HEK293 (cell line): ENCODE data around the gene IL1A.

Experiments
- CTCF ChIA-PET: fragments of 350-600 bp; formaldehyde crosslinking; extraction: SDS; loops from one replicate; lab custom pipeline; 2021; ENCODE audit warnings: antibody characterized with exemption; lab: Yijun Ruan, JAX
- POLR2A ChIA-PET: fragments of 300-600 bp; formaldehyde crosslinking; extraction: SDS; loops from one replicate; lab custom pipeline; 2020; ENCODE audit warnings: antibody characterized with exemption, inconsistent platforms; lab: Yijun Ruan, JAX
- H3K27ac ChIP-seq: fragments of 200-500 bp; sonication (Bioruptor generic); 2 replicates; pipeline ENCODE4 v1.5.1; 2014; ENCODE audit warnings: low read depth, low read length, control low read depth, inconsistent platforms; ENCODE audit errors: extremely low read depth
- H3K36me3 ChIP-seq, 2 experiments: fragments of 200-500 bp in 1 of 2; sonication (Bioruptor generic) in 1 of 2; 1 replicate in 1 of 2; 2 replicates in 1 of 2; pipeline ENCODE4 v1.5.1; 2014 to 2017; ENCODE audit warnings: inconsistent platforms in 2 of 2, low read length in 2 of 2; ENCODE audit not compliant: control insufficient read depth in 2 of 2, insufficient read depth in 1 of 2
- H3K4me1 ChIP-seq: fragments of 200-500 bp; sonication (Bioruptor generic); 2 replicates; pipeline ENCODE4 v1.5.1; 2014; ENCODE audit warnings: mild to moderate bottlenecking, low read length, inconsistent platforms; ENCODE audit not compliant: control insufficient read depth, insufficient read depth
- H3K4me3 ChIP-seq: 2 replicates; pipeline ENCODE4 v1.5.1; 2011; ENCODE audit warnings: low read depth, mild to moderate bottlenecking, control low read depth, low read length, moderate library complexity
- H3K9me3 ChIP-seq: fragments of 200-500 bp; sonication (Bioruptor generic); 2 replicates; pipeline ENCODE4 v1.5.1; 2014; ENCODE audit warnings: low read depth, low read length, inconsistent platforms; ENCODE audit not compliant: control insufficient read depth, insufficient read depth
- EGR2 ChIP-seq: fragments of 450-650 bp; formaldehyde crosslinking; IDR thresholded peaks from 2 replicates; pipeline ENCODE4 v1.5.1; 2016; ENCODE audit warnings: low read depth, missing biosample characterization, missing genetic modification characterization
- KLF10 ChIP-seq: fragments of 450-650 bp; IDR thresholded peaks from 2 replicates; pipeline ENCODE4 v1.5.1; 2018; ENCODE audit warnings: missing biosample characterization, mild to moderate bottlenecking, missing genetic modification characterization
- PRDM1 ChIP-seq: fragments of 450-650 bp; formaldehyde crosslinking; IDR thresholded peaks from 2 replicates; pipeline ENCODE4; 2016; ENCODE audit warnings: missing biosample characterization, missing genetic modification characterization
- REPIN1 ChIP-seq: fragments of 450-650 bp; formaldehyde crosslinking; IDR thresholded peaks from 2 replicates; pipeline ENCODE4 v1.5.1; 2017; ENCODE audit warnings: missing biosample characterization, missing genetic modification characterization, low read depth
- SP2 ChIP-seq: fragments of 450-650 bp; formaldehyde crosslinking; IDR thresholded peaks from 2 replicates; pipeline ENCODE4 v1.5.1; 2016; ENCODE audit warnings: missing biosample characterization, missing genetic modification characterization
- ZBTB8A ChIP-seq: fragments of 450-650 bp; formaldehyde crosslinking; IDR thresholded peaks from 2 replicates; pipeline ENCODE4 v1.5.1; 2016; ENCODE audit warnings: missing biosample characterization, missing genetic modification characterization
- ZFP69B ChIP-seq: fragments of 450-650 bp; formaldehyde crosslinking; IDR thresholded peaks from 2 replicates; pipeline ENCODE4 v1.5.1; 2016; ENCODE audit warnings: missing biosample characterization, missing genetic modification characterization
- ZNF10 ChIP-seq: fragments of 450-650 bp; formaldehyde crosslinking; IDR thresholded peaks from 2 replicates; pipeline ENCODE4 v1.5.1; 2017; ENCODE audit warnings: missing biosample characterization, missing genetic modification characterization
- ZNF341 ChIP-seq: fragments of 450-650 bp; formaldehyde crosslinking; IDR thresholded peaks from 2 replicates; pipeline ENCODE4; 2016; ENCODE audit warnings: low read depth, missing biosample characterization, missing genetic modification characterization
- ZNF560 ChIP-seq: fragments of 450-650 bp; formaldehyde crosslinking; IDR thresholded peaks from 2 replicates; pipeline ENCODE4 v1.5.1; 2017; ENCODE audit warnings: missing biosample characterization, missing genetic modification characterization, borderline replicate concordance
- ZNF585B ChIP-seq: fragments of 450-650 bp; formaldehyde crosslinking; IDR thresholded peaks from 2 replicates; pipeline ENCODE4 v1.5.1; 2016; ENCODE audit warnings: missing biosample characterization, missing genetic modification characterization
- ZNF626 ChIP-seq: fragments of 450-650 bp; sonication (Bioruptor Pico); formaldehyde crosslinking; IDR thresholded peaks from 2 replicates; pipeline ENCODE4 v1.5.1; 2018; ENCODE audit warnings: missing biosample characterization, missing genetic modification characterization, inconsistent platforms
- ZNF660 ChIP-seq: fragments of 450-650 bp; IDR thresholded peaks from 2 replicates; pipeline ENCODE4 v1.5.1; 2018; ENCODE audit warnings: missing biosample characterization, mild to moderate bottlenecking, missing genetic modification characterization
- TF ChIP-seq, protein P1 (sequence below): fragments of 450-650 bp; formaldehyde crosslinking; IDR thresholded peaks from 2 replicates; pipeline ENCODE4 v1.5.1; 2017; ENCODE audit warnings: missing biosample characterization, missing genetic modification characterization
- TF ChIP-seq, protein P2 (sequence below): fragments of 450-650 bp; formaldehyde crosslinking; IDR thresholded peaks from 2 replicates; pipeline ENCODE4 v1.5.1; 2016; ENCODE audit warnings: missing biosample characterization, missing genetic modification characterization
- TF ChIP-seq, protein P3 (sequence below): fragments of 450-650 bp; formaldehyde crosslinking; IDR thresholded peaks from 2 replicates; pipeline ENCODE4 v1.5.0; 2017; ENCODE audit warnings: missing biosample characterization, missing genetic modification characterization, borderline replicate concordance
- TF ChIP-seq, protein P4 (sequence below): fragments of 450-650 bp; formaldehyde crosslinking; IDR thresholded peaks from 2 replicates; pipeline ENCODE4 v1.5.1; 2017; ENCODE audit warnings: missing biosample characterization, missing genetic modification characterization
- TF ChIP-seq, protein P5 (sequence below): fragments of 450-650 bp; IDR thresholded peaks from 2 replicates; pipeline ENCODE4 v1.5.1; 2018; ENCODE audit warnings: missing biosample characterization, missing genetic modification characterization

Gene IL1A

DNA sequence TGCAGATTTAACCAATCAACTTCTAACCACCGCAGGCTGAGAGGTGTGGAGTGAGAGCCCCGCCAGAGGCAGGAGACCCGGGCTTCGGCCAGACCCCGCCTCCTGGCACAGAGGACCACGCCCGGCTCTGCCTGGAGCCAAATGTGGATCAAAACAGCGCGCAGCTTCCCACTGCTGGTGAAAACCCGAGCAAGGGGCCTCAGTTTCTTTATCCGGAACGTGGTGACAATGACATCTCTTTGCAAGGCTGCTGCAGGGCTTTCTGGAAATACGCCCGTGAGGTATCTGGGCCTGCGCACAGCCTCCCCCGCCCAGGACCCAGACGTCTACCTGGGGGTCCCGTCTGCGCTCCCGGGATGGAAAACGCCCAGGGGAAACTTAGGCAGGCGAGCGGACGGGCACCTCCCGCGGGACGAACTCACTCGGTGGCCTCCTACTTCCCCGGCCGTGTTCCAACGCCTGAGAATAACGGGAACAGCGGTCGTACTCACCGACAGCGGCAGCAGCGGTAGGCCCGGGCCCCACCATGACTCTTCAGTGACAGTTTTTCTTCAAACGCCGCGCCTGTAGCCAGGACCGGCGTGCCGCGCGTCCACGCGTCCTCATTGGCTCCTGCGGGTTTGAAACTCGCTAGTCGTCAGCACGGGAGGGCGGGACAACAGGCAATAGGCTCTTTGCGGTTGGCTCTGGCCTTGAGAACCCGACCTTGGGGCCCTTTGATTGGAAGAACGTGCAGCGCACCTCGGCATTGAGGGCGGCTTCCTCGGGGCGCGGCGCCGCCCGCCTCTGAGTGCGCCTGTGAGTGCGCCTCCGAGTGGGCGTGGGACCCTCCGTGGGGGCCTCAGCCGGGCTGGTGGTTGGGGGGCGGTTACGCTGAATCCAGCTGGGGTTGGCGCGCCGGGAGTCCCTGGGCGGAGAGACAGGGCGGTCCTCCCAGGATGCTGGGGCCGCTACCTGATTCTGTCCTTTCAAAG lies 19.9 kb downstream of the IL1A start, which contains the start of gene CKAP2L (continued):
- TF ChIP-seq, protein P1, sequence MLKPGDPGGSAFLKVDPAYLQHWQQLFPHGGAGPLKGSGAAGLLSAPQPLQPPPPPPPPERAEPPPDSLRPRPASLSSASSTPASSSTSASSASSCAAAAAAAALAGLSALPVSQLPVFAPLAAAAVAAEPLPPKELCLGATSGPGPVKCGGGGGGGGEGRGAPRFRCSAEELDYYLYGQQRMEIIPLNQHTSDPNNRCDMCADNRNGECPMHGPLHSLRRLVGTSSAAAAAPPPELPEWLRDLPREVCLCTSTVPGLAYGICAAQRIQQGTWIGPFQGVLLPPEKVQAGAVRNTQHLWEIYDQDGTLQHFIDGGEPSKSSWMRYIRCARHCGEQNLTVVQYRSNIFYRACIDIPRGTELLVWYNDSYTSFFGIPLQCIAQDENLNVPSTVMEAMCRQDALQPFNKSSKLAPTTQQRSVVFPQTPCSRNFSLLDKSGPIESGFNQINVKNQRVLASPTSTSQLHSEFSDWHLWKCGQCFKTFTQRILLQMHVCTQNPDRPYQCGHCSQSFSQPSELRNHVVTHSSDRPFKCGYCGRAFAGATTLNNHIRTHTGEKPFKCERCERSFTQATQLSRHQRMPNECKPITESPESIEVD (tag by site-specific recombination): peak; percentile 47; the same call in 1 of the 2 replicates
- TF ChIP-seq ZBTB8A (tag by site-specific recombination) (peak; percentile 100), ZNF626 (tag by site-specific recombination) (no peak), ZNF660 (tag by site-specific recombination) (peak; percentile 9; the same call in 1 of the 2 replicates), SP2 (tag by site-specific recombination) (peak; percentile 96), EGR2 (tag by site-specific recombination) (0 out of 2 replicates have a peak, but pooled peaks have one; percentile 25), ZNF341 (tag by site-specific recombination) (peak; percentile 51), KLF10 (peak; percentile 81), ZNF10 (tag by site-specific recombination) (no peak)
- TF ChIP-seq, protein P2, sequence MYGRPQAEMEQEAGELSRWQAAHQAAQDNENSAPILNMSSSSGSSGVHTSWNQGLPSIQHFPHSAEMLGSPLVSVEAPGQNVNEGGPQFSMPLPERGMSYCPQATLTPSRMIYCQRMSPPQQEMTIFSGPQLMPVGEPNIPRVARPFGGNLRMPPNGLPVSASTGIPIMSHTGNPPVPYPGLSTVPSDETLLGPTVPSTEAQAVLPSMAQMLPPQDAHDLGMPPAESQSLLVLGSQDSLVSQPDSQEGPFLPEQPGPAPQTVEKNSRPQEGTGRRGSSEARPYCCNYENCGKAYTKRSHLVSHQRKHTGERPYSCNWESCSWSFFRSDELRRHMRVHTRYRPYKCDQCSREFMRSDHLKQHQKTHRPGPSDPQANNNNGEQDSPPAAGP (tag by site-specific recombination): peak; percentile 19; the same call in 1 of the 2 replicates

DNA sequence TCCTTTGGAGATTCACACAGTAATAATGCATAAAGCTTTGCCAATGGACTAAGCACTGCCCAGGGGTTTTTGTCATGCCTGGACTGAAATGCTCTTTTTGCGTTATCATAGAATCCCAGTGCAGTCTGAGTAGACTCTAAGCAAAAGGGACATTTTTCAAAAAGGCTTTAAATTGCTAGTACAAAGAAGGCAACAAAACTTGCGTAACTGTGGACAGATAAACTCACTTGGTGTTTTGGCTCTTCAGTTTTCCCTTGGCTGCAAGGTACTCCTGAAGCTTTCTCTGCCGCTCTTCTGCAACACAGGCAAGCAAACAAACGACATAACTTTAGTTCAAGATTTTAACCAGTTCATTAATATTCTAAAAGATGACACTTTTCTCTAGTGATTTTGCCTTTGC lies 22.0 kb downstream of the IL1A start:
- TF ChIP-seq PRDM1 (tag by site-specific recombination): no peak
- TF ChIP-seq ZNF560 (tag by site-specific recombination): no peak
- TF ChIP-seq, protein P3, sequence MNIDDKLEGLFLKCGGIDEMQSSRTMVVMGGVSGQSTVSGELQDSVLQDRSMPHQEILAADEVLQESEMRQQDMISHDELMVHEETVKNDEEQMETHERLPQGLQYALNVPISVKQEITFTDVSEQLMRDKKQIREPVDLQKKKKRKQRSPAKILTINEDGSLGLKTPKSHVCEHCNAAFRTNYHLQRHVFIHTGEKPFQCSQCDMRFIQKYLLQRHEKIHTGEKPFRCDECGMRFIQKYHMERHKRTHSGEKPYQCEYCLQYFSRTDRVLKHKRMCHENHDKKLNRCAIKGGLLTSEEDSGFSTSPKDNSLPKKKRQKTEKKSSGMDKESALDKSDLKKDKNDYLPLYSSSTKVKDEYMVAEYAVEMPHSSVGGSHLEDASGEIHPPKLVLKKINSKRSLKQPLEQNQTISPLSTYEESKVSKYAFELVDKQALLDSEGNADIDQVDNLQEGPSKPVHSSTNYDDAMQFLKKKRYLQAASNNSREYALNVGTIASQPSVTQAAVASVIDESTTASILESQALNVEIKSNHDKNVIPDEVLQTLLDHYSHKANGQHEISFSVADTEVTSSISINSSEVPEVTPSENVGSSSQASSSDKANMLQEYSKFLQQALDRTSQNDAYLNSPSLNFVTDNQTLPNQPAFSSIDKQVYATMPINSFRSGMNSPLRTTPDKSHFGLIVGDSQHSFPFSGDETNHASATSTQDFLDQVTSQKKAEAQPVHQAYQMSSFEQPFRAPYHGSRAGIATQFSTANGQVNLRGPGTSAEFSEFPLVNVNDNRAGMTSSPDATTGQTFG (tag by site-specific recombination): no peak
- TF ChIP-seq ZNF585B (tag by site-specific recombination): no peak
- TF ChIP-seq, protein P4, sequence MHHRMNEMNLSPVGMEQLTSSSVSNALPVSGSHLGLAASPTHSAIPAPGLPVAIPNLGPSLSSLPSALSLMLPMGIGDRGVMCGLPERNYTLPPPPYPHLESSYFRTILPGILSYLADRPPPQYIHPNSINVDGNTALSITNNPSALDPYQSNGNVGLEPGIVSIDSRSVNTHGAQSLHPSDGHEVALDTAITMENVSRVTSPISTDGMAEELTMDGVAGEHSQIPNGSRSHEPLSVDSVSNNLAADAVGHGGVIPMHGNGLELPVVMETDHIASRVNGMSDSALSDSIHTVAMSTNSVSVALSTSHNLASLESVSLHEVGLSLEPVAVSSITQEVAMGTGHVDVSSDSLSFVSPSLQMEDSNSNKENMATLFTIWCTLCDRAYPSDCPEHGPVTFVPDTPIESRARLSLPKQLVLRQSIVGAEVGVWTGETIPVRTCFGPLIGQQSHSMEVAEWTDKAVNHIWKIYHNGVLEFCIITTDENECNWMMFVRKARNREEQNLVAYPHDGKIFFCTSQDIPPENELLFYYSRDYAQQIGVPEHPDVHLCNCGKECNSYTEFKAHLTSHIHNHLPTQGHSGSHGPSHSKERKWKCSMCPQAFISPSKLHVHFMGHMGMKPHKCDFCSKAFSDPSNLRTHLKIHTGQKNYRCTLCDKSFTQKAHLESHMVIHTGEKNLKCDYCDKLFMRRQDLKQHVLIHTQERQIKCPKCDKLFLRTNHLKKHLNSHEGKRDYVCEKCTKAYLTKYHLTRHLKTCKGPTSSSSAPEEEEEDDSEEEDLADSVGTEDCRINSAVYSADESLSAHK: no peak
- TF ChIP-seq, protein P5, sequence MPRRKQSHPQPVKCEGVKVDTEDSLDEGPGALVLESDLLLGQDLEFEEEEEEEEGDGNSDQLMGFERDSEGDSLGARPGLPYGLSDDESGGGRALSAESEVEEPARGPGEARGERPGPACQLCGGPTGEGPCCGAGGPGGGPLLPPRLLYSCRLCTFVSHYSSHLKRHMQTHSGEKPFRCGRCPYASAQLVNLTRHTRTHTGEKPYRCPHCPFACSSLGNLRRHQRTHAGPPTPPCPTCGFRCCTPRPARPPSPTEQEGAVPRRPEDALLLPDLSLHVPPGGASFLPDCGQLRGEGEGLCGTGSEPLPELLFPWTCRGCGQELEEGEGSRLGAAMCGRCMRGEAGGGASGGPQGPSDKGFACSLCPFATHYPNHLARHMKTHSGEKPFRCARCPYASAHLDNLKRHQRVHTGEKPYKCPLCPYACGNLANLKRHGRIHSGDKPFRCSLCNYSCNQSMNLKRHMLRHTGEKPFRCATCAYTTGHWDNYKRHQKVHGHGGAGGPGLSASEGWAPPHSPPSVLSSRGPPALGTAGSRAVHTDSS (tag by site-specific recombination): no peak
- no peak for TF ChIP-seq REPIN1 (tag by site-specific recombination)
- no peak for TF ChIP-seq ZFP69B
- no peak overlapping the region for H3K27ac ChIP-seq
- H3K4me3 ChIP-seq: no peak overlapping the region
- peaks cover 22 to 48% of the 10 kb centered on the region in 2 experiments for H3K36me3 ChIP-seq
- H3K4me1 ChIP-seq: 0 out of 2 replicates have a peak, but pooled peaks cover 7% of the 10 kb centered on the region
- ChIA-PET CTCF (interaction anchor here (0.6 to 4.5 kb wide), 8 partner anchors 8 to 198 kb away, joined by 3 to 35 read pairs (median 4); no protein-coding TSS in a partner anchor), POLR2A (no interaction called here)
- no peaks in the 10 kb centered on the region for H3K9me3 ChIP-seq
